ENCODE measurements around the gene HMGCLL1. TPM values are rescaled to one million over a fixed set of nuclear protein-coding genes. Genes with fewer than 3 reads are reported as not detected.

The HMGCLL1 gene
- total RNA-seq, 1 donor from 2014 or later: 0.07 TPM

DNA sequence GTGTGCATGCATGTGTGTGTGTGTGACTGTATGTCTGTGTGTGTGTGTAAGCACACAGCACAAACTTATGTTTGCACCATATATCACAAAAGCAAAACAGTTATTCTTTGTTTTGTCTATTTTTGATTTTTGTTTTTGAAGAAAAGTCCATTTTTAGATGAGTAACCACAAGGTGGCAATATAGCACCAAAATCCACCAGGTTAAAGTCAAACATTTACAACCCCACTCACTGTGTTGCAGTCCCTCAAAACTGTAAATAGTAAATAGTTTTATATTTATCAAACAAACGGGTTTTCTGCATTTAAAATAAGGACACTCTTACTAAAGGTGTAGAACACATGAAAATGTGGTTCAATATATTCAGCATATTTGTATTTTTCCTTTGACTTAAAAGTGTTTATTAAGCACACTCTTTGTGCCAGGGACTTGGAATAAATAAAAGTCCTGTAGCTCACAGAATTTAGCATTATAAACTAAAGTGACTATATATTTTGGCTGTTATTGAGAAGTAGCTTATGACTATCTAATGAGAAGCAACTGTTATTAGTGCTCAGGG, 133.3 kb downstream of the HMGCLL1 start:
- DNase-seq (ENCODE audit: low read depth, low spot score): no peak

DNA sequence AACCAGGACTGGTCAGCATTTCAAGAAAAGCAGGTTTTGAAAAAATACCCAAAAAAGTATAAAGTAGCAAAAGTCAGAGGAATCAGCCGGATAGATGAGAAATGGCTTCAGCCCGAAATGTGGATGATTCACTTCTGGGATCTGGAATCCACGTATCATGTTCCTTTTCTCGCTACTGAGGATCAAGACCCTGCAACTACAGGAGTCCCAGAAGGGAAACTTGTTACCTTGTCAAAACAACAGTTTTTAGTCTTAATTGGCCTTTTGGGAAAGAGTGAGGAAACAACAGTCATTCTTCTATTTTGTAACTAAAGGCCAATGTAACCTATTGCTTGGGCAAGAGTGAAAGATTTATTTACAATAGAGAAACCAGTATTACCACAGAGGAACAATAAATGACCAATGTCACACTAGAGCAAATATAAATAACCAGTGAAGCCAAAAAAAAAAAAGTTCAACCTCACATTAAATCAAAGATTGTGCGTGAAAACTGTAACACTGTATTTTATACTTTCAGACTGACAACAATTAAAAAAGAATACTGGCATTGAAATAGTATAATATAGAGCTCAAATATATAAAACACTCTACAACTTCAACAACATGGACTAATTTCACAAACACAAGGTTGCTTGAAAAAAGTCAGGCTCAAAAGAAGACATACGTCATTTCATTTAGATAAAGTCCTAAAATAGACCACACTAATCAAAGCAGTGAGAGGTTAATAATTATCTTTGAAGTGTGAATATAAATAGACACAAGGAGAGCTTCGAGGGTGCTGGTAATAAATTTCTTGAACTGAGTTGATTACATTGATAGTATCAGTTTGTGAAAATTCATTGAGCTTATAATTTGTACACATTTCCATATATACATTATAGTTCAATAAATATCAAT, 135.5 kb downstream of the HMGCLL1 start:
- DNase-seq (ENCODE audit: low read depth, low spot score): no peak

DNA sequence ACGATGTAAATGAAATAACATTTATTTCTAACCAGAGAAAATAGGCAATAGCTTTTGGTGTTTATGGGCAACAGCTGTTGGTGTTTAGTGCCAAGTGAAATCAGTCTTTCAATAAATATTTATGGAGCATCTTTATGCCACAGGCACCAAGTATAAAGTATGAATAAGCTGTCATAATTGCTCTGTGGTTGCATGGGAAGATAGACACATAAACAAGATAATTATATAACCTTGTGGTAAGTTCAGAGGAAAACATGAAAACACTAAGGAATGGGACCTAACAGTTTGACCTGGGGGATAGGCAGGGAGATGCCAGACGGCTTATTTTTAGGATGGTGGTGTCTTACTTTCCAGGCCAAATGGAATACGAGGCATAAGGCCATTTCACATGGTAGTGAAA, 140.8 kb downstream of the HMGCLL1 start:
- no peak for DNase-seq (ENCODE audit: low read depth, low spot score)

DNA sequence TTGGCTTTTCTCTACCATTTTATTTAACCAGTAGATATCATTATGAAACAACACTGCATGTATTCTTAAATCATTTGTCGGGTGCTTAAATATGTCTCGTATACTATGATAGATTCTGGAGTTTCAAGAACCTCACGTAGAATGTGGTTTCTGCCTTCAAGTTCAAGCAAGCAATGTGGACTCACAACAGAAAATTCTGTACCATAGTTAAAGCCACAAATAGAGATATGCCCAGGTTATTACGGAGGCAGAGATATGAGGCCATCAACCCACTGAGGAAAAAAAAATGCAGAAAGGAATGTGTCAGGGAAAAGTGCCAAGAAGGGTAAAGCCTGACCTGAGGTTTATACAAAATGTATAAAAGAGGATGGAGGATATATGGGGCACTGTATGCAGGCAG, 141.9 kb downstream of the HMGCLL1 start:
- no peak for DNase-seq (ENCODE audit: low read depth, low spot score)

DNA sequence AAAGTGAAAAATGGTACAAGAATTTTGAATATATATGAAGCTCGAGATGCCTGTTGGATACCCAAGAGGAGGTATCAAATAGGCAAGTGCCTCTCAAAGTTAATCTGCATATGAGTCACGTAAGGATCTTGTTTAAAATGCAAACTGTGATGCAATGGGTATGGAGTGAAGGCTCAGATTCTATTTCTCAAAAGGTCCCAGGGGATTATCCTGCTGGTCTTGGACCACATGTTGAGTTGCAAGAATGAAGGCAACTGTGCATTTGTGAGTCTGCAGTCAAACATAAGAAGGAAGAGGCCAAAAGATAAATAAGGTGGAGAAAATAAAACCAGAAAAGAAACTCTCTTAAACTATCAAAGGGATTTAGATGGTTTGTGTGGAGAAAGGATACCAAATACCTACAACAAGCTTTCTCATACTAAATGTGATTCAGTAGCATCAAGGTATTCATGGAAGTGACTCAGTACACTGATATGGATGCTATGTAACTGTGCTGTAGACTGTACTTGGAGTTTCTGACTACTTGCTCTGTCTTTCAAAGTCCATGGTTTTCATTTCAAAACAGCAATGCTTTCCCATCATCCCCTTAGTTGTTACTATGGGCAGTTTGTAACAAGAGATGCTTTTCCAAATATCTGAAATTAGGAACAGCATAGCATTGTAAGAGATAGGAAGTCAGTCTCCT, 145.4 kb downstream of the HMGCLL1 start:
- DNase-seq (ENCODE audit: low read depth, low spot score): no peak

DNA sequence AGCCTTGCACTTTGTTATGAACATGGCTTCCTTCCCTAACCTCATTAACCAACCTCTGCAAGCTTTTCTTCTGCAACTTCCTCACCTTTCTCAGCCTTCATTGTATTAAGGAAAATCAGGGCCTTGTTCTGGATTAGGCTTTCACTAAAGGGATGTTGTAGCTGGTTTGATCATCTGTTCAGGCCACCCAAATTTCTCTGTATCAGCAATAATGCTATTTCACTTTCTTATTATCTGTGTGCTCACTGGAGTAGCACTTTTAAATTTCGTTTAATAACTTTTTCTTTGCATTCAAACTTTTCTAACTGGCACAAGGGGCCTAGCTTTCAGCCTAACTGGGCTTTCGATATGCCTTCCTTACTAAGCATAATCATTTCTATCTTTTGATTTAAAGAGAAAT, 155.1 kb downstream of the HMGCLL1 start:
- no peak for DNase-seq (ENCODE audit: low read depth, low spot score)

GRCh38 chr6:55410674-55411073, 168.3 kb downstream of the HMGCLL1 start:
- DNase-seq (ENCODE audit: low read depth, low spot score): no peak

DNA sequence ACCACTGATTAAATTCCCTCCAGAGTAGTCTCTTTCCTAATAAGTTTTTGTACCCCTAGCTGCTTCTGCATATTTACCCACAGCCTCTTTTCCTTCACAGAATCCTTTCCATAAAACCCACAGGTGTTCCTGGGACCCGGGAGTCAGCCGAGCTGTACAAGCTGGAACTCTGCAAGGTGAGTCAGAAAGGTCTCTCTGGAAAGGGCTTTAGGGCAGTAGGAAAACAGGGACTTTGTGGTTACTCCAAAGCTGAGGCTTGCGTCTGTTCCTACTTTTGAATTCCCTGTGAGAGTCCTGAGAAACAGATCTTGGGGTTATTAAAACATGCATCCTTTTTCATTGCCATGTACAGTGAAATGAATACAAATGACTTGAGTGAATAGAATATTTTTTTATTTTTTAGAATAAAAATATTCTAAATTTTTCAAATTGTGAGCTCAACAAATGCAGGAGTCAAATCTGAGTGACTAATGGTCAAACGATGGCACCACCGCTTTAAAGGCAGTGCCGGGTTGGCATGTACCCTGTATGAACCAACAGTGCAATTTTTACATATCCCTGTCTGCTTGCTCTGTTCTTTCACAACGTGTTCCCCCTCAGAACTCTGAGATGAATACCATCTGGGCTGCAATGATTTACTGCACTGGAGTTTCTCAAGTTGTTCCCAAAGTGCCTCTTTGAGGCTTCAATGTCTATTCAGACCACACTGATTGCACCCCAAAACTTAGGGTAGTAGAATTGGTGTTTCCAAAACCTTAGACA, 173.3 kb downstream of the HMGCLL1 start:
- no peak for DNase-seq (ENCODE audit: low read depth, low spot score)

- no peak for DNase-seq (ENCODE audit: low read depth, low spot score)
Measured at GRCh38 chr6:55399351-55399750, 179.6 kb downstream of the HMGCLL1 start.

GRCh38 chr6:55397986-55398385, 181.0 kb downstream of the HMGCLL1 start:
- no peak for DNase-seq (ENCODE audit: low read depth, low spot score)

- DNase-seq (ENCODE audit: low read depth, low spot score): no peak
Measured at GRCh38 chr6:55395871-55396270, 183.1 kb downstream of the HMGCLL1 start.

- DNase-seq (ENCODE audit: low read depth, low spot score): no peak
Measured at GRCh38 chr6:55388211-55388610, 190.8 kb downstream of the HMGCLL1 start.
